B cell (primary cell): ENCODE data around the gene IQCC. TPM values are rescaled to one million over a fixed set of nuclear protein-coding genes. Genes with fewer than 3 reads are reported as not detected.

Experiments
- ATAC-seq: fragments of 200-7000 bp; cut with Tn5 transposase; one replicate; pipeline ENCODE4 v1.10.0; 2021; ENCODE audit warnings: low read depth, mild to moderate bottlenecking, moderate number of reproducible peaks, moderate library complexity
- CTCF ChIA-PET: fragments of 350-600 bp; sonication (Branson Sonifier 250); formaldehyde crosslinking; loops from one replicate; lab custom pipeline; 2021; ENCODE audit warnings: antibody characterized with exemption, inconsistent platforms; lab: Charles Lee
- POLR2A ChIA-PET: fragments of 350-600 bp; sonication (Branson Sonifier 250); formaldehyde crosslinking; loops from one replicate; lab custom pipeline; 2021; ENCODE audit warnings: antibody characterized with exemption; lab: Charles Lee
- DNase-seq: peaks from one replicate; pipeline ENCODE4 v3.0.0; 2013
- H2AFZ ChIP-seq: 2 replicates; pipeline ENCODE4 v1.6.1; 2012; ENCODE audit warnings: mild to moderate bottlenecking, low read depth, low read length; ENCODE audit not compliant: insufficient read depth, poor library complexity, severe bottlenecking
- H3K27ac ChIP-seq, 2 donors: 1 replicate in 1 of 2; 2 replicates in 1 of 2; pipeline ENCODE4 v1.5.1; 2012 to 2013; ENCODE audit warnings: low read length in 2 of 2, mild to moderate bottlenecking in 2 of 2, moderate library complexity in 1 of 2
- H3K27me3 ChIP-seq, 4 experiments: fragments of 200-600 bp in 1 of 4; sonication (generic) in 1 of 4; replicated peaks in 1 of 4; 1 replicate in 2 of 4; 2 replicates in 2 of 4; pipeline versions ENCODE4 v1.6.1 to v1.7.0; 2013 to 2016; ENCODE audit warnings: low read length in 3 of 4, mild to moderate bottlenecking in 2 of 4, mixed read lengths in 1 of 4, moderate library complexity in 1 of 4; ENCODE audit not compliant: insufficient read depth in 4 of 4, control insufficient read depth in 3 of 4; ENCODE audit errors: control extremely low read depth in 1 of 4
- H3K36me3 ChIP-seq, 2 experiments: replicated peaks in 1 of 2; 1 replicate in 1 of 2; 2 replicates in 1 of 2; pipeline versions ENCODE4 v1.6.1 to v1.7.1; 2013; ENCODE audit warnings: low read length in 1 of 2; ENCODE audit not compliant: insufficient read depth in 2 of 2, control insufficient read depth in 1 of 2; ENCODE audit errors: control extremely low read depth in 1 of 2, extremely low read depth in 1 of 2
- H3K4me1 ChIP-seq, 2 donors: fragments of 200-600 bp in 1 of 2; sonication (generic) in 1 of 2; 1 replicate in 1 of 2; 2 replicates in 1 of 2; pipeline versions ENCODE4 v1.5.1 to v1.6.1; 2013 to 2017; ENCODE audit warnings: low read length in 2 of 2; ENCODE audit not compliant: control insufficient read depth in 2 of 2, insufficient read depth in 2 of 2
- H3K4me2 ChIP-seq: replicated peaks from 2 replicates; pipeline ENCODE3; 2012; ENCODE audit warnings: mild to moderate bottlenecking, low read depth, low read length; ENCODE audit not compliant: poor library complexity, severe bottlenecking
- H3K4me3 ChIP-seq, 5 experiments: fragments of 200-600 bp in 1 of 5; sonication (generic) in 1 of 5; 1 replicate in 3 of 5; 2 replicates in 2 of 5; pipeline versions ENCODE4 v1.5.1 to v1.7.0; 2011 to 2016; ENCODE audit warnings: low read length in 4 of 5, mild to moderate bottlenecking in 4 of 5, low read depth in 2 of 5, control low read depth in 1 of 5, moderate library complexity in 1 of 5; ENCODE audit not compliant: insufficient read depth in 1 of 5; ENCODE audit errors: control extremely low read depth in 1 of 5, extremely low read depth in 1 of 5
- H3K79me2 ChIP-seq: fragments of 200-600 bp; sonication (generic); one replicate; pipeline ENCODE4 v1.6.0; 2016; ENCODE audit warnings: low read length; ENCODE audit not compliant: control insufficient read depth, insufficient read depth
- H3K9ac ChIP-seq: fragments of 200-600 bp; sonication (generic); 2 replicates; pipeline ENCODE4 v1.6.1; 2017; ENCODE audit warnings: mild to moderate bottlenecking, low read length, moderate library complexity
- H3K9me3 ChIP-seq, 3 donors: one replicate each; pipeline versions ENCODE4 v1.6.1 to v1.7.1; 2013; ENCODE audit warnings: low read length in 2 of 3; ENCODE audit not compliant: control insufficient read depth in 2 of 3, insufficient read depth in 1 of 3; ENCODE audit errors: control extremely low read depth in 1 of 3
- H4K20me1 ChIP-seq: 2 replicates; pipeline ENCODE4 v1.6.0; 2012; ENCODE audit warnings: mild to moderate bottlenecking, low read length; ENCODE audit not compliant: insufficient read depth, control insufficient read depth, poor library complexity, severe bottlenecking
- H3K27ac Mint-ChIP-seq: one replicate; pipeline ENCODE4 v1.8.0; 2021; ENCODE audit warnings: mixed read lengths
- H3K27me3 Mint-ChIP-seq: one replicate; pipeline ENCODE4 v1.8.0; 2021; ENCODE audit warnings: mixed read lengths
- H3K4me1 Mint-ChIP-seq: one replicate; pipeline ENCODE4 v1.8.0; 2021; ENCODE audit warnings: mixed read lengths
- H3K4me3 Mint-ChIP-seq: one replicate; pipeline ENCODE4 v1.8.0; 2021; ENCODE audit warnings: mixed read lengths
- H3K9me3 Mint-ChIP-seq: one replicate; pipeline ENCODE4 v1.8.0; 2022; ENCODE audit warnings: mixed read lengths; ENCODE audit not compliant: insufficient read depth
- EZH2 ChIP-seq: IDR thresholded peaks from 2 replicates; pipeline ENCODE4 v1.6.1; 2012; ENCODE audit warnings: borderline replicate concordance, low read depth, mild to moderate bottlenecking, moderate library complexity, low read length; ENCODE audit not compliant: insufficient read depth, poor library complexity, severe bottlenecking
- WGBS: methylation state at CpG from one replicate; pipeline ENCODE4 v1.1.5; 2013; ENCODE audit warnings: missing lambda C conversion rate; ENCODE audit not compliant: insufficient coverage; 5-methylcytosine and 5-hydroxymethylcytosine counted together
- intact Hi-C: fragments of 100-400 bp; cut with micrococcal nuclease; formaldehyde crosslinking; loops from one replicate; pipeline ENCODE4 v1.10.0; 2022
- polyA plus RNA-seq: library from polyadenylated mRNA; depleted of rRNA; stranded (reverse); fragments of >200 nt; gene quantifications from 2 replicates; pipeline ENCODE4 v1.2.3, GENCODE V29; 2012
- total RNA-seq, 2 donors: library from RNA; stranded (reverse); fragments of 120-200 nt in 1 of 2; gene quantifications; 1 replicate in 1 of 2; 2 replicates in 1 of 2; pipeline versions ENCODE4 v1.2.3 to v1.2.4, GENCODE V29; 2013 to 2022
- TF ChIP-seq, protein P1 (sequence below): fragments of 200-600 bp; IDR thresholded peaks from one replicate; pipeline ENCODE4 v1.8.0; 2022; ENCODE audit warnings: antibody characterized with exemption, mild to moderate bottlenecking

The IQCC gene
- total and polyA plus RNA-seq, 2 donors (not counting 1 experiment from before 2014, with no cell fraction given): 2.0 to 2.1 TPM

DNA sequence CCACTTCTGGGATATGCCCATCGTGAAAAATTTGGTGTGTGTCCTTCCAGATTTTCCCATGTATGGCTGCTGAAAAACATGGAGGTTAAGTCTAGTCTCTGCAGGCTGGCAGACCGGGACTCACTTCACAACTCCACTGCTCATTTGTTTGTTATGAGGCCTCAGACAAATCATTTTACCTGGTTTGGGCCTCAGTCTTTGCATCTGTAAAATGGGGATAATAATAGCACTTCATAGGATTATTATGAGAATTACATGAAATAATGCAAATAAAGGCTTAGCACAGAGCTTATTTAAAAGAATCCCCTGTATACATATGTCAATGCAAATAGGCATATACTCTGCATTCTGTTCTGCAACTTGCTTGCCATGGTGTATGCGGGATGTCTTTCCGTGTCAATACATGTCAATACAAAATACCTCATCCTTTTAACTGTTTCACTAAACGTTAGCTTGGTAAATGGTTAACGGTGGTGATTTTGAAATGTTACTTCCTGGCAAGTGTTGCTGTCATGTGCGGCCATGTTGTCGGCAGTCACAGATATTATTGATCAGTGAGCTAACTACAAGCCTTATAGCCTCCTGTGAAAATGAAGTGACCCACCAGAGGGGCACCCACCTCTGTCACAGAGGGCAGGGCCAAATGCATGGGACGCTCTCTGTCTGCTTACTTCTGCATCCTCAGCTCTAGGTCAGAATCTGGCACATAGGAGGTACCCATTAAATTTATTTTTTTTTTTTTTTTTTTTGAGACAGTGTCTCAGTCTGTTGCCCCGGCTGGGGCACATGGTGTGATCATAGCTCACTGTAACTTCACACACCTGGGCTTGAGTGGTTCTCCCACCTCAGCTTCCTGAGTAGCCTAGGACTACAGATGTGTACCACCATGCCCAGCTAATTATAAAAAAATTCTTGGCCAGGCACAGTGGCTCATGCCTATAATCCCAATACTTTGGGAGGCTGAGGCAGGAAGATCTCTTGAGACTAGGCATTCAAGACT lies 49.9 kb downstream of the IQCC start:
- ATAC-seq: no peak
- Histone ChIP-seq H3K27ac (peak overlapping the region in 1 of 2 donors; percentile 50), H4K20me1 (no peaks in the 10 kb centered on the region), H3K27me3 (no peaks in the 10 kb centered on the region), H3K4me3 (no peak overlapping the region), H3K4me1 (peaks cover 61 to 70% of the 10 kb centered on the region in 2 donors), H3K9ac (no peak overlapping the region), H3K36me3 (no peaks in the 10 kb centered on the region), H3K4me2 (peak overlapping the region; percentile 30), H3K9me3 (no peaks in the 10 kb centered on the region), H2AFZ (no peak overlapping the region), H3K79me2 (peaks cover 83% of the 10 kb centered on the region)
- Mint-ChIP-seq H3K4me3 (peak overlapping the region; percentile 68), H3K9me3 (no peaks in the 10 kb centered on the region), H3K27ac (peak overlapping the region; percentile 88), H3K27me3 (no peaks in the 10 kb centered on the region), H3K4me1 (peaks cover 60% of the 10 kb centered on the region)
- ChIA-PET POLR2A (interaction anchor here (0.6 to 2.1 kb wide), 6 partner anchors 10 to 49 kb away, joined by 3 to 12 read pairs (median 5); partner anchors contain the start of gene HDAC1), CTCF (interaction anchor here (0.7 to 2.4 kb wide), 10 partner anchors 8 to 76 kb away, joined by 3 to 13 read pairs (median 4); partner anchors contain the start of genes FAM167B, HDAC1 and TXLNA)
- no peak for DNase-seq
- TF ChIP-seq EZH2: no peak
- TF ChIP-seq, protein P1, sequence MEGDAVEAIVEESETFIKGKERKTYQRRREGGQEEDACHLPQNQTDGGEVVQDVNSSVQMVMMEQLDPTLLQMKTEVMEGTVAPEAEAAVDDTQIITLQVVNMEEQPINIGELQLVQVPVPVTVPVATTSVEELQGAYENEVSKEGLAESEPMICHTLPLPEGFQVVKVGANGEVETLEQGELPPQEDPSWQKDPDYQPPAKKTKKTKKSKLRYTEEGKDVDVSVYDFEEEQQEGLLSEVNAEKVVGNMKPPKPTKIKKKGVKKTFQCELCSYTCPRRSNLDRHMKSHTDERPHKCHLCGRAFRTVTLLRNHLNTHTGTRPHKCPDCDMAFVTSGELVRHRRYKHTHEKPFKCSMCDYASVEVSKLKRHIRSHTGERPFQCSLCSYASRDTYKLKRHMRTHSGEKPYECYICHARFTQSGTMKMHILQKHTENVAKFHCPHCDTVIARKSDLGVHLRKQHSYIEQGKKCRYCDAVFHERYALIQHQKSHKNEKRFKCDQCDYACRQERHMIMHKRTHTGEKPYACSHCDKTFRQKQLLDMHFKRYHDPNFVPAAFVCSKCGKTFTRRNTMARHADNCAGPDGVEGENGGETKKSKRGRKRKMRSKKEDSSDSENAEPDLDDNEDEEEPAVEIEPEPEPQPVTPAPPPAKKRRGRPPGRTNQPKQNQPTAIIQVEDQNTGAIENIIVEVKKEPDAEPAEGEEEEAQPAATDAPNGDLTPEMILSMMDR: no peak
- WGBS: 92% methylated on average over 4 of the region's 10 CpGs
- intact Hi-C loops: loop anchor here (1.0 kb wide), 1 partner anchor 10 kb away; no protein-coding TSS in a partner anchor
